K562 (cell line): ENCODE measurements around the gene ZNF613. TPM values are rescaled to one million over a fixed set of nuclear protein-coding genes. Genes with fewer than 3 reads are reported as not detected.
A peak's percentile ranks its signal among the peaks of the same experiment; 100 is the strongest.

Experiments
- ATAC-seq: fragments of 200-7000 bp; cut with Tn5 transposase; 3 replicates; pipeline ENCODE4 v1.9.1; 2020; ENCODE audit warnings: moderate library complexity
- BruUV-seq: library from RNA; stranded (reverse); fragments of 400-500 nt; replicated peaks from 2 replicates; lab custom pipeline; 2021; lab: Mats Ljungman, UMichigan
- CTCF ChIA-PET: fragments of 300-600 bp; formaldehyde crosslinking; extraction: SDS; loops from one replicate; lab custom pipeline; 2021; ENCODE audit warnings: low intra/inter-chr PET ratio; lab: Yijun Ruan, JAX
- POLR2A ChIA-PET: fragments of 300-600, 350-650 bp; sonication (Branson Sonifier 250); formaldehyde crosslinking; extraction: SDS; loops from one replicate; lab custom pipeline; 2021; ENCODE audit warnings: antibody characterized with exemption, inconsistent platforms; lab: Yijun Ruan, JAX
- DNase-seq, 4 experiments: peaks; one replicate each; pipeline versions ENCODE4 v3.0.0 to v3.0.0-alpha.2; 2011 to 2018; ENCODE audit warnings: low spot score in 3 of 4, mixed read lengths in 3 of 4; ENCODE audit errors: extremely low read depth in 1 of 4
- FAIRE-seq: peaks from 2 replicates; lab custom pipeline; 2011; peaks lifted over from hg19 to GRCh38; lab: Jason Lieb, UNC
- H2AFZ ChIP-seq: 2 replicates; pipeline ENCODE4 v1.6.0; 2011; ENCODE audit warnings: low read depth, low read length, control low read depth, inconsistent platforms
- H3K27ac ChIP-seq: fragments of 200-600 bp; 3 replicates; pipeline ENCODE4 v1.8.0; 2011; ENCODE audit warnings: low read depth, mild to moderate bottlenecking, control low read depth, inconsistent platforms, low read length, moderate library complexity, mixed read lengths; ENCODE audit errors: extremely low read depth
- H3K27me3 ChIP-seq, 2 experiments: fragments of 300-600 bp in 1 of 2; 2 replicates in 1 of 2; 3 replicates in 1 of 2; pipeline versions ENCODE4 v1.6.0 to v1.8.0; 2011; ENCODE audit warnings: inconsistent platforms in 2 of 2, low read length in 2 of 2, mild to moderate bottlenecking in 1 of 2, mixed read lengths in 1 of 2, moderate library complexity in 1 of 2; ENCODE audit not compliant: control insufficient read depth in 2 of 2, insufficient read depth in 2 of 2
- H3K36me3 ChIP-seq: fragments of 300-600 bp; 3 replicates; pipeline ENCODE4 v1.8.0; 2011; ENCODE audit warnings: mild to moderate bottlenecking, low read length, inconsistent platforms; ENCODE audit not compliant: control insufficient read depth, insufficient read depth
- H3K4me1 ChIP-seq, 2 experiments: fragments of 200-600 bp in 1 of 2; replicated peaks in 1 of 2; 2 replicates in 1 of 2; 3 replicates in 1 of 2; pipeline versions ENCODE4 v1.5.1 to v1.8.0; 2011; ENCODE audit warnings: inconsistent platforms in 2 of 2, low read length in 2 of 2, mild to moderate bottlenecking in 1 of 2, mixed read lengths in 1 of 2, moderate library complexity in 1 of 2; ENCODE audit not compliant: control insufficient read depth in 2 of 2, insufficient read depth in 2 of 2
- H3K4me2 ChIP-seq: 2 replicates; pipeline ENCODE4 v1.6.1; 2011; ENCODE audit warnings: low read length, control low read depth, inconsistent platforms, mixed read lengths; ENCODE audit not compliant: insufficient read depth
- H3K4me3 ChIP-seq: fragments of 200-600 bp; sonication (generic), shearing (Covaris generic); 2 replicates; pipeline ENCODE4 v1.5.1; 2016; ENCODE audit warnings: control low read depth, inconsistent platforms
- H3K79me2 ChIP-seq: fragments of 200-600 bp; 3 replicates; pipeline ENCODE4 v1.8.0; 2011; ENCODE audit warnings: low read length, inconsistent platforms; ENCODE audit not compliant: control insufficient read depth, insufficient read depth
- H3K9ac ChIP-seq, 2 experiments: 2 replicates each; pipeline versions ENCODE4 v1.6.0 to v1.6.1; 2011; ENCODE audit warnings: low read depth in 2 of 2, low read length in 2 of 2, control low read depth in 1 of 2, inconsistent platforms in 1 of 2, mild to moderate bottlenecking in 1 of 2, mixed read lengths in 1 of 2; ENCODE audit not compliant: insufficient read depth in 1 of 2
- H3K9me1 ChIP-seq: one replicate; pipeline ENCODE4 v1.6.0; 2011; ENCODE audit warnings: inconsistent platforms, mild to moderate bottlenecking, low read length, moderate library complexity; ENCODE audit not compliant: control insufficient read depth, insufficient read depth
- H3K9me3 ChIP-seq: replicated peaks from 2 replicates; pipeline ENCODE4 v1.5.1; 2011; ENCODE audit warnings: low read depth, low read length, inconsistent platforms; ENCODE audit not compliant: control insufficient read depth, insufficient read depth
- H4K20me1 ChIP-seq: replicated peaks from 2 replicates; pipeline ENCODE4 v1.6.1; 2011; ENCODE audit warnings: low read length, inconsistent platforms, mixed read lengths; ENCODE audit not compliant: control insufficient read depth, insufficient read depth
- BDP1 ChIP-seq: IDR thresholded peaks from 3 replicates; pipeline ENCODE4 v1.6.1; 2011; ENCODE audit not compliant: insufficient read length, insufficient read depth
- CREBBP ChIP-seq: IDR thresholded peaks from one replicate; pipeline ENCODE4 v1.6.1; 2012; ENCODE audit warnings: low read depth, mild to moderate bottlenecking, control low read depth, inconsistent platforms, low read length
- EP300 ChIP-seq: IDR thresholded peaks from 2 replicates; pipeline ENCODE4 v1.6.1; 2012; ENCODE audit warnings: low read length, improper control_type of control experiment
- EZH2 ChIP-seq: IDR thresholded peaks from 2 replicates; pipeline ENCODE4 v1.6.1; 2012; ENCODE audit warnings: low read depth, mild to moderate bottlenecking, inconsistent platforms, low read length, borderline replicate concordance
- HNRNPH1 ChIP-seq: fragments of 200-400 bp; formaldehyde crosslinking; optimal IDR thresholded peaks from 2 replicates; pipeline ENCODE3; 2017; ENCODE audit warnings: low read depth, mild to moderate bottlenecking, low read length, moderate library complexity
- TAF7 ChIP-seq: fragments of 450-650 bp; IDR thresholded peaks from 2 replicates; pipeline ENCODE4 v1.6.1; 2016; ENCODE audit warnings: missing genetic modification characterization, missing compliant biosample characterization
- ZEB2 ChIP-seq: fragments of 450-650 bp; IDR thresholded peaks from 2 replicates; pipeline ENCODE4 v1.6.1; 2016
- ZNF140 ChIP-seq: fragments of 250-450 bp; sonication (Bioruptor Pico); IDR thresholded peaks from 2 replicates; pipeline ENCODE4 v1.8.0; 2021; ENCODE audit warnings: moderate library complexity, mild to moderate bottlenecking, inconsistent platforms
- ZNF584 ChIP-seq: fragments of 200-800 bp; sonication (Bioruptor generic); IDR thresholded peaks from 2 replicates; pipeline ENCODE4 v1.6.1; 2016; ENCODE audit warnings: low read depth, mild to moderate bottlenecking, missing genetic modification characterization, missing compliant biosample characterization
- ZNF766 ChIP-seq: fragments of 200-800 bp; sonication (Bioruptor generic); conservative IDR thresholded peaks from 2 replicates; pipeline ENCODE4 v1.6.1; 2016; ENCODE audit warnings: missing genetic modification characterization, missing compliant biosample characterization
- WGBS: fragments of 100-300 bp; shearing (Covaris generic); methylation state at CpG from one replicate; pipeline ENCODE4 v1.1.6; 2016; ENCODE audit warnings: low coverage, mixed read lengths; ENCODE audit not compliant: insufficient coverage; ENCODE audit errors: missing lambda C conversion rate; 5-methylcytosine and 5-hydroxymethylcytosine counted together
- in situ Hi-C: fragments of 300-500 bp; cut with MboI; formaldehyde crosslinking; loops from 4 replicates; pipeline ENCODE4 v1.15.0; 2018; ENCODE audit warnings: inconsistent platforms, mixed read lengths
- intact Hi-C: fragments of 100-400 bp; cut with micrococcal nuclease; formaldehyde crosslinking; loops from 2 replicates; pipeline ENCODE4 v1.14.2; 2022
- polyA plus RNA-seq, 8 experiments: library from polyadenylated mRNA; depleted of rRNA in 4 of 8; stranded (reverse) in 5 of 8; unstranded in 3 of 8; fragments of >200 nt; fragmentation: Nextera tagmentation in 2 of 8; fragmentation: Illumina TruSeq in 1 of 8; extraction: Ambion mirVana in 2 of 8; extraction: Trizol in 1 of 8; gene quantifications; 2 replicates each; pipeline versions ENCODE4 v1.2.1 to v1.2.3, GENCODE V29; 2011 to 2014; ENCODE audit warnings: inconsistent platforms in 1 of 8, missing spikeins in 1 of 8
- total RNA-seq, 7 experiments: library from RNA; depleted of rRNA in 6 of 7; stranded (reverse); fragments of >200 nt in 6 of 7; fragmentation: Illumina TruSeq in 2 of 7; extraction: Trizol in 2 of 7; gene quantifications; 2 replicates each; pipeline versions ENCODE4 v1.2.1 to v1.2.3, GENCODE V29; 2011 to 2021; ENCODE audit warnings: low replicate concordance in 1 of 7
- TF ChIP-seq, protein P1 (sequence below), 3 experiments: fragments of 200-800 bp in 1 of 3; fragments of 250-450 bp in 1 of 3; fragments of 450-650 bp in 1 of 3; sonication (Bioruptor Pico) in 1 of 3; sonication (Bioruptor generic) in 1 of 3; formaldehyde crosslinking in 1 of 3; IDR thresholded peaks; 2 replicates each; pipeline versions ENCODE4 v1.6.1 to v1.8.0; 2016 to 2022; ENCODE audit warnings: mild to moderate bottlenecking in 2 of 3, missing genetic modification characterization in 2 of 3, missing compliant biosample characterization in 1 of 3, moderate library complexity in 1 of 3
- TF ChIP-seq, protein P2 (sequence below): sonication (generic); formaldehyde crosslinking; IDR thresholded peaks from 2 replicates; pipeline ENCODE4 v1.8.0; 2022; ENCODE audit warnings: mild to moderate bottlenecking, missing genetic modification reagents
- TF ChIP-seq, protein P3 (sequence below): fragments of 150-350 bp; IDR thresholded peaks from 2 replicates; pipeline ENCODE4 v1.6.1; 2014; ENCODE audit warnings: low read depth, mild to moderate bottlenecking, low read length, borderline replicate concordance

Gene ZNF613
- total and polyA plus RNA-seq, 9 of the 15 experiments (the other 6 are each of a cell fraction or from before 2014, with no cell fraction given) = 2.1 to 4.5 (median 2.7) TPM

DNA sequence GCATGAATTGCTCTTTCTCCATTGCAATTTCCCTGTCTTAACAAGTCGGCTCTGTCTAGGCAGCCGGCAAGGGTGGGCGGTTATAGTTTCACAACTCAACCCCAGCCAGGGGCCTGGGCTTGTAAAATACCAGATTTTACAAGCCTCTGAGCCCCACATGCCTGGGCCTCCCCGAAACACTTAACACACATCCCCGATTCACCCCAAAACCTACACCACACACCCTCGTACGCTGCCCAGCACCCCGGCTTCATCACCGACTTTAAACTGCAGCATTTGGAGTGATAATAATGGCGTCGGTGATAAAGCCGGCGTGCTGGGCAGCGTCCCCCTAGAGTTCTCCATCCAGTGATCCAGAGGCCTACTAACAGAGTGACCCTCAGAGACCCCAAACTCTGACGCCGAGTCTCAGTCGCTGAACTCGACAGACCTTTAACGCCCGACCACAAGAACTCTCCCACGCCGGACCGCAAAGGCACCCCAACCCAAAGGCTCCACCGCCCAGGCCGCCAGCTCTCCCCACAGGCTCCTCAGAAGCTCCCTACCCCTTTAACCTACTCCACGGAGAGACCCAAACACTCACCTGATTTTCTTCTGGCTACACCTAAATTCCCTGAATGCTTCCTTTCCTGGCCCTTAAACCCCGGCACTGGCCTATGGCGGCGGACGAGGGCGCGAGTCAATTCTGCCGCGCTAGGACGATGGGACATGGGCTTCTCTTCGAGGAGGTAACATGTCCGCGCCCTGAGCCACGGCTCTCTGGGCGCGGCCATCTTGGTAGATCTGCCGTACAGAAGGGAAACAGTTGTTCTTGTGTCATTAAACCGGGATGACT, 22.7 kb upstream of the ZNF613 start, which contains the start of gene ZNF649:
Gene ZNF649 (minus strand): TSS at position 687 of the 835 bp plus-strand sequence. CDS start 4,910 bp downstream, outside the sequence.
- peak; percentile 89 to 92 (median 89) for DNase-seq
- peak; percentile 98 for FAIRE-seq
- in situ Hi-C loops = no loop called here
- peak within 1 kb of the TSS; percentile 85 for H2AFZ ChIP-seq
- H3K4me2 ChIP-seq = peak within 1 kb of the TSS; percentile 84
- peaks cover 43% of the 10 kb centered on the region for H3K79me2 ChIP-seq
- H3K4me3 ChIP-seq = peak within 1 kb of the TSS; percentile 62
- no peaks in the 10 kb centered on the region for H3K9me1 ChIP-seq
- peak within 1 kb of the TSS; percentile 79 for H3K27ac ChIP-seq
- no peaks in the 10 kb centered on the region for H4K20me1 ChIP-seq
- H3K36me3 ChIP-seq = peaks cover 24% of the 10 kb centered on the region
- H3K4me1 ChIP-seq = peaks cover 4 to 5% of the 10 kb centered on the region in 2 experiments; a peak in 4 of 5 replicates
- POLR2A ChIA-PET = interaction anchor here (0.5 kb wide), 1 partner anchor 9 kb away, joined by 3 read pairs; no protein-coding TSS in a partner anchor
- H3K9ac ChIP-seq = peak within 1 kb of the TSS; percentile 85 to 93
- no peaks in the 10 kb centered on the region for H3K27me3 ChIP-seq
- BruUV-seq = no TSS peak
- ATAC-seq = peak; percentile 100
- intact Hi-C loops = no loop called here
- WGBS = 3% methylated on average over 43 of the region's 43 CpGs
- CTCF ChIA-PET = no interaction called here
- peaks cover 18% of the 10 kb centered on the region for H3K9me3 ChIP-seq
- no peak for TF ChIP-seq EZH2
- TF ChIP-seq ZEB2 = 0 out of 2 replicates have a peak, but pooled peaks have one; percentile 45
- TF ChIP-seq ZNF584 = peak; percentile 90
- TF ChIP-seq HNRNPH1 = no peak
- TF ChIP-seq BDP1 = no peak
- TF ChIP-seq ZNF140 (CRISPR knock-in tag) = no peak
- TF ChIP-seq, protein P1, sequence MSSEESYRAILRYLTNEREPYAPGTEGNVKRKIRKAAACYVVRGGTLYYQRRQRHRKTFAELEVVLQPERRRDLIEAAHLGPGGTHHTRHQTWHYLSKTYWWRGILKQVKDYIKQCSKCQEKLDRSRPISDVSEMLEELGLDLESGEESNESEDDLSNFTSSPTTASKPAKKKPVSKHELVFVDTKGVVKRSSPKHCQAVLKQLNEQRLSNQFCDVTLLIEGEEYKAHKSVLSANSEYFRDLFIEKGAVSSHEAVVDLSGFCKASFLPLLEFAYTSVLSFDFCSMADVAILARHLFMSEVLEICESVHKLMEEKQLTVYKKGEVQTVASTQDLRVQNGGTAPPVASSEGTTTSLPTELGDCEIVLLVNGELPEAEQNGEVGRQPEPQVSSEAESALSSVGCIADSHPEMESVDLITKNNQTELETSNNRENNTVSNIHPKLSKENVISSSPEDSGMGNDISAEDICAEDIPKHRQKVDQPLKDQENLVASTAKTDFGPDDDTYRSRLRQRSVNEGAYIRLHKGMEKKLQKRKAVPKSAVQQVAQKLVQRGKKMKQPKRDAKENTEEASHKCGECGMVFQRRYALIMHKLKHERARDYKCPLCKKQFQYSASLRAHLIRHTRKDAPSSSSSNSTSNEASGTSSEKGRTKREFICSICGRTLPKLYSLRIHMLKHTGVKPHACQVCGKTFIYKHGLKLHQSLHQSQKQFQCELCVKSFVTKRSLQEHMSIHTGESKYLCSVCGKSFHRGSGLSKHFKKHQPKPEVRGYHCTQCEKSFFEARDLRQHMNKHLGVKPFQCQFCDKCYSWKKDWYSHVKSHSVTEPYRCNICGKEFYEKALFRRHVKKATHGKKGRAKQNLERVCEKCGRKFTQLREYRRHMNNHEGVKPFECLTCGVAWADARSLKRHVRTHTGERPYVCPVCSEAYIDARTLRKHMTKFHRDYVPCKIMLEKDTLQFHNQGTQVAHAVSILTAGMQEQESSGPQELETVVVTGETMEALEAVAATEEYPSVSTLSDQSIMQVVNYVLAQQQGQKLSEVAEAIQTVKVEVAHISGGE (CRISPR knock-in tag; IDR thresholded peaks at IDR 0.05) = peak in 1 of 3 experiments; percentile 79; a peak in 2 of 6 replicates
- peak; percentile 96 for TF ChIP-seq ZNF766
- peak; percentile 56 for TF ChIP-seq TAF7 (tag)
- TF ChIP-seq, protein P2, sequence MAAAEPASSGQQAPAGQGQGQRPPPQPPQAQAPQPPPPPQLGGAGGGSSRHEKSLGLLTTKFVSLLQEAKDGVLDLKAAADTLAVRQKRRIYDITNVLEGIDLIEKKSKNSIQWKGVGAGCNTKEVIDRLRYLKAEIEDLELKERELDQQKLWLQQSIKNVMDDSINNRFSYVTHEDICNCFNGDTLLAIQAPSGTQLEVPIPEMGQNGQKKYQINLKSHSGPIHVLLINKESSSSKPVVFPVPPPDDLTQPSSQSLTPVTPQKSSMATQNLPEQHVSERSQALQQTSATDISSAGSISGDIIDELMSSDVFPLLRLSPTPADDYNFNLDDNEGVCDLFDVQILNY (CRISPR knock-in tag) = no peak
- no peak for TF ChIP-seq EP300
- TF ChIP-seq, protein P3, sequence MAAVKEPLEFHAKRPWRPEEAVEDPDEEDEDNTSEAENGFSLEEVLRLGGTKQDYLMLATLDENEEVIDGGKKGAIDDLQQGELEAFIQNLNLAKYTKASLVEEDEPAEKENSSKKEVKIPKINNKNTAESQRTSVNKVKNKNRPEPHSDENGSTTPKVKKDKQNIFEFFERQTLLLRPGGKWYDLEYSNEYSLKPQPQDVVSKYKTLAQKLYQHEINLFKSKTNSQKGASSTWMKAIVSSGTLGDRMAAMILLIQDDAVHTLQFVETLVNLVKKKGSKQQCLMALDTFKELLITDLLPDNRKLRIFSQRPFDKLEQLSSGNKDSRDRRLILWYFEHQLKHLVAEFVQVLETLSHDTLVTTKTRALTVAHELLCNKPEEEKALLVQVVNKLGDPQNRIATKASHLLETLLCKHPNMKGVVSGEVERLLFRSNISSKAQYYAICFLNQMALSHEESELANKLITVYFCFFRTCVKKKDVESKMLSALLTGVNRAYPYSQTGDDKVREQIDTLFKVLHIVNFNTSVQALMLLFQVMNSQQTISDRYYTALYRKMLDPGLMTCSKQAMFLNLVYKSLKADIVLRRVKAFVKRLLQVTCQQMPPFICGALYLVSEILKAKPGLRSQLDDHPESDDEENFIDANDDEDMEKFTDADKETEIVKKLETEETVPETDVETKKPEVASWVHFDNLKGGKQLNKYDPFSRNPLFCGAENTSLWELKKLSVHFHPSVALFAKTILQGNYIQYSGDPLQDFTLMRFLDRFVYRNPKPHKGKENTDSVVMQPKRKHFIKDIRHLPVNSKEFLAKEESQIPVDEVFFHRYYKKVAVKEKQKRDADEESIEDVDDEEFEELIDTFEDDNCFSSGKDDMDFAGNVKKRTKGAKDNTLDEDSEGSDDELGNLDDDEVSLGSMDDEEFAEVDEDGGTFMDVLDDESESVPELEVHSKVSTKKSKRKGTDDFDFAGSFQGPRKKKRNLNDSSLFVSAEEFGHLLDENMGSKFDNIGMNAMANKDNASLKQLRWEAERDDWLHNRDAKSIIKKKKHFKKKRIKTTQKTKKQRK = no peak
- TF ChIP-seq CREBBP = no peak
